HG03565 (cell line): ENCODE results near the gene AGPAT2.

Experiments
- ATAC-seq: cut with Tn5 transposase; IDR thresholded peaks from one replicate; pipeline ENCODE4 v1.9.1; 2021; ENCODE audit warnings: mild to moderate bottlenecking, moderate library complexity; ENCODE audit not compliant: unreplicated experiment

The AGPAT2 gene

DNA sequence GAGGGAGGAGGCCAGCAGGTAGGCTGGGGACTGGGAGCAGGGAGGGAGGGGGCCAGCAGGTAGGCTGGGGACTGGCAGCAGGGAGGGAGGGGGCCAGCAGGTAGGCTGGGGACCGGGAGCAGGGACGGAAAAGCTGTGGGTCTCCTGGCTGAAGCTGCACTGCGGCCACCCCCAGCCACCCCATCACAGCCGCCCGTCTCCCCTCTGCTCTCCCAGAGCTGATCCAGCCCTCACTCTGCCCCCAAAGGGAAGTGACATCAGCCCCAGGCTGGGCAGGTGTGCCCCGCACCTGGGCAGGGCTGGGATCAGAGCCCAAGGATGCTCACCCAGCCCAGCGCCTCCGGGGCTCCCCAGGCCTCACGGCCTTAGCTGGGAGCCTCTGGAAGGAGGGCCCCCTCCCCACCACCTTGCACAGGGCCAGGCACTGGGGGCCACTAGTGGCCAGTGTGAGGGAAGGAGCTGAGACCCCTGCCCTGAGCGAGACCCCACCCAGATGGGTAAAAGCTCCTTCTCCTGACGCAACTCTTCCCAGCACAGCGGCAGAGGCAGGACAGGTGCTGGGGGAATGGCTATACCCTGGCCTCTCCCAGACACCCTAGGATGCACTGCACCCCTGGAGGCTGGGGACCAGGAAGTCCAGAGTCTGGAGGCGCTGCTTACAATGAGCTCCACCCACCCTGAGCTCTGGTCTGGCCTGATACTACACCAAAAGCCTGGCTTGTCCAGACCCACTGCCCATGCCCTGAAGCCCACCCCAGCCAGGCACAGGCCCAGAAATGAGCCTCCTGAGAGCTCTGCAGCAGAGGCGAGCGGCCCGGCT, 11.6 kb downstream of the AGPAT2 start:
- ATAC-seq = no peak

DNA sequence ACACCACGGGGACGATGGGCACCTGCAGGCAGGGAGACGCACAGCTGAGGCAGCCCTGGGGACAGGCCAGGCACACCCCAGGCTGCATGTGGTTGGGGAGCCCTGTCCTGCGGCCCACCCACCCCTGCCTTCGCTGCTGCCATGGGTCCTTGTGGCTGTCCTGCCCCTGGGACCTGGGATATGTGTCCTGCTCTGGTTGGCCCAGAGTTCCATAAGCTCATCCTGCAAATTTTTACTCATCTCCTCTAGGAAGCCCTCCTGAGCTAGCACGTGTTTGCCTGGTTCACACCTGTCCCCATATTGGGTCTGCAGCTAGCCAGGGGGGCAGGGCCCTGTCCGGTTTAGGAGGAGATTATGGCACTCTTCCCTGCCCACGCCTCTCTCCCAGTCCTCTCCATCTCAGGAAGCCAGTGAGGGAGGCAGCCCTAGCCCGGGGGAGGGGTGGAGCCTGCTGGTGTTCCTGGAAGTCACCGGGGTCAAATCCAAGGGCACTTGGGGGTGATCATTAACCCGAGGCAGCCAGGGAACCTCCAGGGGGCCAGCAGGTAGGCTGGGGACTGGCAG, 12.4 kb downstream of the AGPAT2 start:
- no peak for ATAC-seq

DNA sequence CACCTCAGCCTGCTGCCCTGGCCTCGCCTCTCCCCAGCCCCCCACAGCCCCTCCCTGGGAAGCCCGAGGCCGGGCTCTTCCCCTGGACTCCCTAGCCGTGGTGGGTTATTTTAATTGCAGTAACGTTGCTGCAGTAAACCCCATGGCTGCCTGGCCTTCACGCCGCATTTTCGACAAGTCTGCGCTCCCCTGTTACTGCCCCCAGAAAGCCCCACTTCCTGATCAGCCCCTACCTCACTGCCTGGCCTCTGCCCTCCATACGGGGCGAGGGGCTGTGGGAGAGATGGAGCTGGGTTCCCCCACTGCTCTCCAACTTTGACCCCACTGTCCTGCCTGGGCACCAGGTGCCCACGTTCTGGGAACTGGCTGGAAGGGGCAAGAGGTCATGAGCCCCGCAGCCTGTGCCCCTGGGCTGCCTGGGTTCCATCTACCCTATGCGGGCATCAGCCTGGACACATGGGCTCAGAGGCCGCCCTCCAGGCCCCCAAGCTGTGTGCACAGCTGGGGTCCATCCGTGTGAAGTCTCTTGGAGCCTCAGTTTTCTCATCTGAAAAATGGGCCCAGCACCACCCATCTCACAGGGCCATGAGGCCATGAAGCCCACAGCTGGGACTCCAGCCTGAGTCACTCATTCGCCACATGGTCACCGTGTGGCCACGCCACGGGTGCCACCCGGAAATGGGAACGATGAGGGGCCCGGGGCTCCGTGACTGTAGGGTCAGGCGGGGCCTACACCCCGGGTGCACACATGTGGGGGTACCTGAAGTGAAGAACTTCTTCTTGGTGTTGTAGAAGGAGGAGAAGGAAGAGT, 13.1 kb downstream of the AGPAT2 start:
- no peak for ATAC-seq

DNA sequence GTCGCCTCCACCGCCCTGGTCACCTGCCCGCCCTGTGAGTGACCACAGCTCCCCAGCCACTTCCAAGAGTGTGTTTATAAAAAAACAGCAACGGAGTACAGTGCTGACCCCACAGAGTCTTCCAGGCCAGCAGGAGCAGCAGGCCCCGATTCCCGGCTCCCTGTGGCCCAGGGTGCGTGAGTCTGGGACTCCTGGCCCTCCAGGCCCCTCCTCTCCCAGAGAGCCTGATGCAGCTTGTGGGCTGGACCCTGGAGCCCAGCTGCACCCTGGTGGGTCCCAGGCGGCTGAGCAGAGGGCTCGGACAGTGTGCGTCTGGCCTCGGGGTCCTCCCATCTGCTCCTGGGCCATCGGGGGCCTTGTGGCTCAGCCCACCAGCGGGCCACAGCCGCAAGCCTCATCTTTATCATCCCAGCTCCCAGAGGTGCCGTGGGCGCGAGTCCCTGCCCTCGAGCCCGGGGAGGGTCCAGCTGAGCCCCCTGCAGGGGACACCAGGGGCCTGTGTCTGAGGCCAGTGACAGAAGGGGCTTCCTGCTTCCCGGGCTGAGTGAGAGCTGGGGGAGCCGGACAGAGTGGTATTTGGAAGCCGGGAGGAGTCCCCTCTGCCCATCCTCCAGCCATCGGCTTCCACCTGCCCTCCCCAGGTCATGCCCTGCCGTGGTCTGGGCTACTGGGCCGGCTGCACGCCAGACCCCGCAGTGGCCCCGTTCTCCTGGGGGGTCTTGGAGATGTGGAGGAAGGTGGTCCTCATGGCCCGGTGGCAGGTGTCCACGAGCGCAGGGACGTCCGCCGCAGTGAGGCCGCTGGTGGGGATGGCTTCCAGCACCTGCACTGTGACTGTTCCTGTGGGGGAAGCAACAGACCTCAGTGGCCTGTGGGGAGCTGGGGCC, 13.9 kb downstream of the AGPAT2 start:
- ATAC-seq = no peak

DNA sequence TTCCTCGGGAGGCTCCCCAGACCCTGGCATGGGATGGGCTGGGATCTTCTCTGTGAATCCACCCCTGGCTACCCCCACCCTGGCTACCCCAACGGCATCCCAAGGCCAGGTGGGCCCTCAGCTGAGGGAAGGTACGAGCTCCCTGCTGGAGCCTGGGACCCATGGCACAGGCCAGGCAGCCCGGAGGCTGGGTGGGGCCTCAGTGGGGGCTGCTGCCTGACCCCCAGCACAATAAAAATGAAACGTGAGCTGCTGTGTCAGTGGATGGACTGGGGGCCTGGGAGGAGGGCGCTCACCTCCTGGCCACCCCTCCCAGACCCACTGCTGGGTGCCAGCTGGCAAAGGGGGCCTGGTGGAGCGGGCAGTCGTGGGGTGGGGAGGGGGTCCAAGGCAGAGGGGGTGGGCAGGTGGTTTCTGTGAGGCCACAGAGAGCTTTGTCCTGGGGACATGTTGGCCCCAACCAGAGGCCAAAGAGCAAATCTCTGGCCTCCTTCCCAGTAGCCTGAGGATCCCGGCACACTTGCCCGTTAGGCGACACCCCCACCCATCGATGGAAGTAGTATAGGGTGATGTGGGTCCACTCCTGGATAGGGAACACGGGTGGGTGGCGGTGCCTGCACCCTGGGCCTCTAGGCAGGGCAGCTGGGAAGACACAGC, 14.7 kb downstream of the AGPAT2 start:
- ATAC-seq = no peak

DNA sequence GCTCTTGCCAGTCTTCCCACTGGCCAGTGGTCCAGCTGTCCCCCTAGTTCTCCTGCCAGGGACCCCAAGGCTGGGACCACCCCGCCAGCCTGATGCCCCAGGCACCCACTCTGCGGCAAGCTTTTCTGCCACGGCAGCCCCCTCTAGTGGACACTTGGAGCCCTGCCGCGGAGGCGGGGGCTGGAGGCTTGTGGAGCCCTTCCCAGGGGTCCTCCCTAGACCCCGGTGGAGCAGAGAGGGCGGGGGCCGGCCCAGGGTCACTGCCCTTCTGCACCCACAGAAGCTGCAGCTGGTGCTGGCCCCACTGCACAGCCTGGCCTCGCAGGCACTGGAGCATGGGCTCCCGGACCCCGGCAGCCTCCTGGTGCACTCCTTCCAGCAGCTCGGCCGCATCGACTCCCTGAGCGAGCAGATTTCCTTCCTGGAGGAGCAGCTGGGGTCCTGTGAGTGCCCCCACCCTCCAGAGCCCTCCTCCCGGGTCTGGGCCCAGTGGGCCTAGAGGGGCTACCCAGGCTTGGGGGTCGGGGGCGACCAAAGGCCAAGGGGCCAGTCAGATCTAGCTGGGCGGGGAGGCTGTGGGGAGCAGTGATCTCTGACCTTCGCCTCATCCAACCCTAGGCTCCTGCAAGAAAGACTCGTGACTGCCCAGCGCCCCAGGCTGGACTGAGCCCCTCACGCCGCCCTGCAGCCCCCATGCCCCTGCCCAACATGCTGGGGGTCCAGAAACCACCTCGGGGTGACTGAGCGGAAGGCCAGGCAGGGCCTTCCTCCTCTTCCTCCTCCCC, 15.4 kb downstream of the AGPAT2 start:
- ATAC-seq = no peak

DNA sequence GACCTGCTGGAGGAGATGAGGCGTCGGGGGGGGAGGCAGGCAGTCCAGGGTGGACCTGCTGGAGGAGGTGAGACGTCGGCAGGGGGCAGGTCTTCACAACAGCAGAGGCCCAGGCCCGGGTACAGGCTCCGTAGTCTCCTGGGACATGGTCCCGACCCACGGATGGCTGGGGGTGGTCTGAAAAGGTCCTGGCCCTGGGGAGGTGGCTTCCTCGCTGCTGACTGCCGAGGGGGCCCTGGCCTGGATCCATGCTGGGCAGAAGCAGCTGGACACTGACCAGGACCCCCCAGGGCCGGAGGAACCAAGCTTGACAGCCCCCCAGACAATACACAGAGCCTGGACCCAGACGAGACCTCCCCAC, 16.0 kb downstream of the AGPAT2 start:
- no peak for ATAC-seq

DNA sequence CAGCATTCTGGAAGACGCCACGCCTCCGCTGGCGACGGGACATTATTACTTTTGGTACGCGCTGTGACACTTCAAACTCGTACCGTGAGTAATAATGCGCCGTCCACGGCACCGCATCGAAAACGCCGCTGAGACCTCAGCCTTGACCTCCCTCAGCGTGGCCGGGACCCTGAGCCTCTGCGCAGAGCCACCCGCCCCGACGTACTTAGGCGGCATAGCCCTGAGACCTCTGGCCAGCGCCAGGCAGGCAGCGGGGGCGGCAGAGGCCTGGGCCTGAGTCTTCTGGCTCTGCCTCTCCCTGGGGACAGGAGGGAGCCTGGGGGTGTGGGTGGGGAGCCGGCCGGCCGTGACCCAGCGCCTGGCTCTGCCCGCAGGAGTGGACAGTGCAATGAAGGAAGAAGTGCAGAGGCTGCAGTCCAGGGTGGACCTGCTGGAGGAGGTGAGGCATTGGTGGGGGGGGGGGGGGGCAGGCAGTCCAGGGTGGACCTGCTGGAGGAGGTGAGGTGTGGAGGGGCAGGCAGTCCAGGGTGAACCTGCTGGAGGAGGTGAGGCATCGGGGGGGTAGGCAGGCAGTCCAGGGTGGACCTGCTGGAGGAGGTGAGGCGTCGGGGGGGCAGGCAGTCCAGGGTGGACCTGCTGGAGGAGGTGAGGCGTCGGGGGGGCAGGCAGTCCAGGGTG, 16.5 kb downstream of the AGPAT2 start:
- ATAC-seq = no peak

DNA sequence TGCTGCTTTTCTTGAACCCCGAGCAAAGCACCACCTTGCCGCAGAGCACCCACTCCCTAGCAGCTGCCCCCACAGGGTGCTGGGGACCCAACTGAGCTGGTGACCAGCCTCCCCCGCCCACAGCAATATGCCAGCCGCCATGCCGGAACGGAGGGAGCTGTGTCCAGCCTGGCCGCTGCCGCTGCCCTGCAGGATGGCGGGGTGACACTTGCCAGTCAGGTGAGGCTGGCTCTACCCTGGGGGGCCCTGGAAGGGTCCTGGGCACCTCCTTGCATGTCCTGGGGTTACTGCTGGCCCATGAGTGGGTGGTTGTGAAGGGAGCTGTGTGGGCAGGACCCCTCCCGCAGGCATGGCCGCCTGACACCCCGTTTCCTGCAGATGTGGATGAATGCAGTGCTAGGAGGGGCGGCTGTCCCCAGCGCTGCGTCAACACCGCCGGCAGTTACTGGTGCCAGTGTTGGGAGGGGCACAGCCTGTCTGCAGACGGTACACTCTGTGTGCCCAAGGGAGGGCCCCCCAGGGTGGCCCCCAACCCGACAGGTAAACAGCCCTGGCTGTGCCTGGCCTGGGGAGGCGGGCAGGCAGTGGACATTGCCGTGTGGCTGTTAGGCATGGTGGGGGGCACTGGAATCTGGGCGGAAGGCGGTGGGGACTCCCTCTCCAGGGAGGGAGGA, 17.3 kb downstream of the AGPAT2 start:
- no peak for ATAC-seq

DNA sequence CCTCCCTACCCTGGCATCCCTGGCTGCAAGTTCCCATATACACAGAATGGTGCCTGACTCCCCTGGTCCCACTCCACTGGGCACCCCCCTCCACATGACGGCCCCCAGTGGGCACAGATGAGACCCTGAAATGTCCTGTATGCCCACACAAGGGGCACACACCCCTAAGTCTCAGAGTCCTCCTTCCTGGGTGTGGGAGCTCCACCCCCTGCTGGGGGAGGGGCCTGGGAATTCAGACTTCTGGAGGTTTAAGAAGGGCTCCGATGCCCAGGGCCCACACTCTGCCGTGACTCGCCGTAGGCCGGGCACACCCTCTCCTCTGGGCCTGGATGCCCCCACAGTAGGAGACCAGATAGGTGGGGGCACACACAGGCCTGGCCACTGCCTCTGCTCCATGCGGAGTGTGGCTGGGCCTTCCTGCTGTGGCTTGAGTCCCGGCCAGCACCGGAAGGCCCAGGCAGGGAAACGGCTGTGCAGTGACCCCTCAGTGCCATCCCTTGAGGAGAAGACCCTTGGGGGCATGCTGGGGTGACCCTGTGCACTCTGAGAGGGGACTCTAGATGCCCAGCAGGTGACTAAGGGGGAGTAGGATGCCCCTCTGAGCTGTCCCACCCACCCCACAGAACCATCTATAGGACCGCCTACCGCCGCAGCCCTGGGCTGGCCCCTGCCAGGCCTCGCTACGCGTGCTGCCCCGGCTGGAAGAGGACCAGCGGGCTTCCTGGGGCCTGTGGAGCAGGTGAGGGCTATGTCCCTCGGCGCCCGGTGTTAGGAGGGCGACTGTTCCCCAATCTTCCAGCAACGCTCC, 18.1 kb downstream of the AGPAT2 start:
- ATAC-seq = no peak

DNA sequence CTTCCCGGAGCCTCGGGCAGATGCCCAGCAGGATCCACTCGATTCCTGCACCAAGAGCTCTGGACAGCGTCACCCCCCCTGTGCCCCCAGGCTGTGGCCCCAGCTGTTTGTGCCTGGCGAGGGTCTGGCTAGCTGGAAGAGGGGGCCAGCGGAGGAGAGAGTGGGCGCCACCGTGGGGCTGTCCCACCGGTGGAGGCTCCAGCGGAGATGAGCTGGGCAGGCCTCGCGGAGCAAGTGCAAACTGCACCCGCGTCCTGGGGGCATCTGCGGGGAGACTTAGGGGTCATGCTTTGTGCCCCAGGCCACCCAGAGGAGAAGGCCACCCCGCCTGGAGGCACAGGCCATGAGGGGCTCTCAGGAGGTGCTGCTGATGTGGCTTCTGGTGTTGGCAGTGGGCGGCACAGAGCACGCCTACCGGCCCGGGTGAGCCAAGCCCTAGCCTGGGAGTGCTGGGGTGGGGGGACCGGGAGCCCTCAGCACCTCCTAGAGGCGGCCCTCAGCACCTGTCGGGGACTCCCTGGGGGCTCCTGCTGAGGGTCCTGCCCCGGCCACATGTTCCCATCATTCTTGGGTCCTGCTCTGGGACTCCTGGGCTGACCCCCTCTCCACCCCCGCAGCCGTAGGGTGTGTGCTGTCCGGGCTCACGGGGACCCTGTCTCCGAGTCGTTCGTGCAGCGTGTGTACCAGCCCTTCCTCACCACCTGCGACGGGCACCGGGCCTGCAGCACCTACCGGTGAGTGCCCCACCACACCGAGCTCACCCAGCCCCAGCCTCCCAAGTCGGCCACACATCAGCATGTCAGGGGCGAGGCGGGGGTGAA, 19.1 kb downstream of the AGPAT2 start:
- ATAC-seq = no peak

DNA sequence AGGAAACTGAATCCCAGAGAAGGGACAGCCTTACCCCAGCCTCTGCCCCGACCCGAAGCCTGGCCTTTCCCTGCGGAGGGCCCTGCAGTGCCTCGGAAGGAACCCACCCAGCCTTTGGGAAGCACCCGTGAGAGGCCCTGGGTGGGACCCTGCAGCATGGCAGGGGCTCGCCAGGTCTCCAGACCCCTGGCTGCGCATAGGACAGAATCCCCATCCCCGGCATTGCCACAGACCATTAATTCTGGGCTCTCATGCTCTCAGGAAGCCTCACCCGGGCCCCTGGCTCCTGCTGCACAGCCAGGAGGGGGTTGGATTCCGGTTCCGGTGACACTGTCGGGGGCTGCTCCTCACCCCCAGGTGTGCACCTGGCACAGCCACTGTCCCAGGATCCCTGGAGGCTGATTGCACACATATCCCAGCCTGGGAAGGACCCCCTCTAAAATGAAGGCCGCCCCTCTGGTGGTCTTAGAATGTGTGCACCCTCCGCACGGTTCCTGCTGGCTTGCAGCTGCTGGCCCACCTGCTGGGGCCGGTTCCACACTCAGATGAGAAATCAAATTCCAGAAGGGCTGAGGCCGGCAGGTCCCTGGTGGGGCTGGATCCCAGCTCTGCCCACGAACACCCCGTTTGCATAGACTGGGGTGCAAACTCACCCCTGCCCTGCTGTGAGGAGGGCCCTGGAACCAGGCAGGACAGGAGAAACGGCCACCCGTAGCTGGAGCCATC, 19.9 kb downstream of the AGPAT2 start:
- ATAC-seq = no peak

DNA sequence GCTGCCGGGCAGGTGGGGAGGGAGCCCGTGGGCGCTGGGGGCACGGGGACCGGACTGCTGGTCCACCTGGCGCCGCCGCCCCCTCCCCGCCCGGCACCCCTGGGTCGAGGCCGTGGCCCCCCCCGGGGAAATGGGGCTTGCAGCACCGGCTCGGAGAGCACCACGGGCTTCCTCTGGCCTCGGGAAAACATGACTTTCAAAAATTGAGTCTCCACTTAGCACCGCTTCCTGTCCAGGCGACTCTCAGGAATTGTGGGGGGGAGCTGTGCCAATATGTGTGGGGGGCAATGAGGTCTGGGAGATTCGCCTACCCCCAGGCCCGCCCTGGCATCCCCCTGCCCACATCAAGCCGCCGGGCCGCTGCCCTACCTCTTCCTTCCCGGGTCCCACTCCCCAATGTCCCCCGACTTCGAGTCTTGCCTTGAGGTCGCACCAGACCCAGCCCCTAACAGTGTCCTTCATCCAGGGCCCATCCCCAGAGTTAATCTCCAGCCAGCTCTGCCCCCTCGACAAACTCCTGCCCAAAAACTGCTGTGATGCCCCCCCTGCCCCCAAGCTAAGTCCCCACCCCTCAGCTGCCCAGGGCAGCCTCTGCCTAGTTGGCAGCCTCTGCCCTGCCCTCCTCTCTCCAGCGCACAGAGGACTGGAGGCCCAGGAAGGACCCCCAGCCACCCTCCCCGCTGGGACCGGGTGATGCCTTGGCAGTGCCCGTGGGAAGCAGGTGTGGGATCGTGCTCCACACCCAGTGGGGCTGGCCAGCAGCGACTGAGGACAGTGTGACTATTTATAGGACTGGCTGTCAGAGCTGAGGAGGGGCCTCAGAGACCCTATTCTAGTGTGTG, 20.7 kb downstream of the AGPAT2 start:
- ATAC-seq = no peak

DNA sequence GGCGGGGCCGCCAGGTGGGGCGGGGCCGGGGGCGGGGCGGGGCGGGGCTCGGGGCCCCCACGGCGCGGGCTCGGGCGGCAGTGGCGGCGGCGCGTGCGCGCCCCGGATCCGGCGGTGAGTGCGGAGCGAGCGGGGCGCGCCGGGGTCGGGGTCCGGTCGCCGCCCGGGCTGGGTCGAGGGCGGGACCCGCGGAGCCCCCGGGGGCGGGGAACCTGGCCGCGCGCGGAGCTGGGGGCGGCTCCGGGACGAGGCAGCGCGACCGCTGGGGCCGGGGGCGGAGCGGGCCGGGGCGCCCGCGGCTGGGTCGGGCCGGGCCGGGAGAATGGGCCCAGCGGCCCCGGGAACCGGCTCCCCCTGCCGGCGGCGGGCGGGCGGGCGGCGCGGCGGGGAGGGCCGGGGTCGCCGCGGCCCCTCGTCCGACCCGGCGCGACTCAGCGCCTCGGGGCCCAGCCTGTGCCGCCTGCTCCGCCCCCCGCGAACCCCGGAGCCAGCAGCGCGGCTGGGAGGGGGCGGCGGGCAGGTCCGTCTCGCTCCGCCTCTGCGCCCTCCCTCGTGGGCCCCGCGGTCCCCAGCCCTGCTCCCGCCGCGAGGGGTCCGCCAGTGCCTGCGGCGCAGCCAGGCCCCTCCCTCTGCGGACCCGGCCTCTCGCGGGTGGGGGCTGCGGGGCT, 21.4 kb downstream of the AGPAT2 start:
- ATAC-seq = no peak
